ENCODE data around the gene COL6A3.

GRCh38 chr2:237315170-237315828 lies 98.7 kb downstream of the COL6A3 start:
- no peak for TF ChIP-seq ZNF212 (CRISPR knock-in tag; IDR thresholded peaks at IDR 0.05)
- TF ChIP-seq CTCF (IDR thresholded peaks at IDR 0.05 in 2 of 3, conservative IDR thresholded peaks at IDR 0.05 in 1 of 3; ENCODE audit: insufficient read depth in 2 of 3, low read depth in 1 of 3, low read length in 3 of 3), result no peak
- no peak for TF ChIP-seq ZNF12 (CRISPR knock-in tag; IDR thresholded peaks at IDR 0.05)
- no peak for TF ChIP-seq ATF2 (CRISPR knock-in tag; IDR thresholded peaks at IDR 0.05)
- no peak for TF ChIP-seq ZHX1 (conservative IDR thresholded peaks at IDR 0.05; ENCODE audit: low read length)
- TF ChIP-seq POLR2H (tag; IDR thresholded peaks at IDR 0.05; ENCODE audit: low read depth), result no peak
- no peak for TF ChIP-seq ZNF766 (CRISPR knock-in tag; conservative IDR thresholded peaks at IDR 0.05)
- no peak for TF ChIP-seq E4F1 (CRISPR knock-in tag; IDR thresholded peaks at IDR 0.05; ENCODE audit: borderline replicate concordance)
- no peak for TF ChIP-seq KLF10 (CRISPR knock-in tag; IDR thresholded peaks at IDR 0.05)

All from K562 (cell line).